Gastroesophageal sphincter (tissue), 4 donors: ENCODE measurements around the gene SLC2A4. TPM values are rescaled to one million over a fixed set of nuclear protein-coding genes. Genes with fewer than 3 reads are reported as not detected.

ENCODE experiments used
- ATAC-seq: fragments of 150-250 bp; one replicate; pipeline ENCODE4 v1.9.1; 2016; ENCODE audit warnings: mild to moderate bottlenecking, moderate library complexity
- H3K27ac ChIP-seq, 4 donors: fragments of 200-600 bp; sonication (generic) in 3 of 4; 1 replicate in 3 of 4; 2 replicates in 1 of 4; pipeline ENCODE4 v1.5.1; 2016 to 2019
- H3K27me3 ChIP-seq: fragments of 200-600 bp; sonication (generic); one replicate; pipeline ENCODE4 v1.5.1; 2019
- H3K36me3 ChIP-seq, 2 donors: fragments of 200-600 bp; sonication (generic); one replicate each; pipeline ENCODE4 v1.5.1; 2019; ENCODE audit warnings: control low read depth in 1 of 2
- H3K4me1 ChIP-seq, 3 donors: fragments of 200-600 bp; sonication (generic); 1 replicate in 2 of 3; 2 replicates in 1 of 3; pipeline ENCODE4 v1.5.1; 2016 to 2019; ENCODE audit warnings: control low read depth in 2 of 3
- H3K4me3 ChIP-seq, 2 donors: fragments of 200-600 bp; sonication (generic); one replicate each; pipeline ENCODE4 v1.5.1; 2019; ENCODE audit warnings: mild to moderate bottlenecking in 1 of 2, moderate library complexity in 1 of 2
- H3K9me3 ChIP-seq, 3 donors: fragments of 200-600 bp; sonication (generic); one replicate each; pipeline ENCODE4 v1.5.1; 2017 to 2019; ENCODE audit warnings: control low read depth in 2 of 3
- EP300 ChIP-seq: sonication (generic); formaldehyde crosslinking; IDR thresholded peaks from one replicate; pipeline ENCODE4 v1.6.1; 2017; ENCODE audit warnings: antibody characterized with exemption, mild to moderate bottlenecking
- POLR2A ChIP-seq, 2 donors: fragments of 450-650 bp; IDR thresholded peaks; one replicate each; pipeline ENCODE4 v1.6.1; 2017; ENCODE audit warnings: antibody characterized with exemption in 2 of 2, mild to moderate bottlenecking in 2 of 2, moderate library complexity in 1 of 2
- POLR2AphosphoS5 ChIP-seq: sonication (generic); formaldehyde crosslinking; IDR thresholded peaks from one replicate; pipeline ENCODE4 v1.6.1; 2017; ENCODE audit warnings: antibody characterized with exemption
- WGBS, 2 donors: methylation state at CpG; one replicate each; pipeline ENCODE4 v1.1.5; 2018; ENCODE audit warnings: low coverage in 1 of 2; 5-methylcytosine and 5-hydroxymethylcytosine counted together
- total RNA-seq, 4 donors: library from RNA; depleted of rRNA; stranded (reverse); fragments of >200 nt; gene quantifications; one replicate each; pipeline ENCODE4 v1.1.0, GENCODE V29; 2016
- TF ChIP-seq, protein P1 (sequence below), 4 experiments: fragments of 200-600 bp in 2 of 4; fragments of 450-650 bp in 2 of 4; sonication (generic) in 1 of 4; IDR thresholded peaks; one replicate each; pipeline ENCODE4 v1.5.1; 2017 to 2019; ENCODE audit warnings: antibody characterized with exemption in 4 of 4, mild to moderate bottlenecking in 2 of 4, moderate library complexity in 2 of 4

Gene SLC2A4
- total RNA-seq, 4 donors from 2014 or later = 71.8 to 200 (median 149) TPM

DNA sequence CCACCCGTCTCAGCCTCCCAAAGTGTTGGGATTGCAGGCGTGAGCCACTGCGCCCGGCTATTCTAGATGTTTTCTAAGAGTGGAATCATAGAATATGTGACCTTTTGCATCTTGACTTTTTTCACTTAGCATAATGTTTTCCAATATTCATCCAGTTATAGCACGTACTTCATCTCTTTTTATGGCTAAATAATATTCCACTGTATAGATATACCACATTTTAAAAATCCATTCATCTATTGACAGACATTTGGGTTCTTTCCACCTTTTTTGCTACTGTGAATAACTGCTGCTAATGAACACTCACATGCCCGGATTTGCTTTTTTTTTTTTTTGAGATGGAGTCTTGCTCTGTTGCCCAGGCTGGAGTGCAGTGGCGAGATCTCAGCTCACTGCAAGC, 22.7 kb downstream of the SLC2A4 start:
- H3K36me3 ChIP-seq = peaks cover 0 to under 1% of the 10 kb centered on the region in 2 donors
- H3K27me3 ChIP-seq = no peaks in the 10 kb centered on the region
- no peak for TF ChIP-seq POLR2A (IDR thresholded peaks at IDR 0.05)
- TF ChIP-seq POLR2AphosphoS5 = no peak
- TF ChIP-seq, protein P1, sequence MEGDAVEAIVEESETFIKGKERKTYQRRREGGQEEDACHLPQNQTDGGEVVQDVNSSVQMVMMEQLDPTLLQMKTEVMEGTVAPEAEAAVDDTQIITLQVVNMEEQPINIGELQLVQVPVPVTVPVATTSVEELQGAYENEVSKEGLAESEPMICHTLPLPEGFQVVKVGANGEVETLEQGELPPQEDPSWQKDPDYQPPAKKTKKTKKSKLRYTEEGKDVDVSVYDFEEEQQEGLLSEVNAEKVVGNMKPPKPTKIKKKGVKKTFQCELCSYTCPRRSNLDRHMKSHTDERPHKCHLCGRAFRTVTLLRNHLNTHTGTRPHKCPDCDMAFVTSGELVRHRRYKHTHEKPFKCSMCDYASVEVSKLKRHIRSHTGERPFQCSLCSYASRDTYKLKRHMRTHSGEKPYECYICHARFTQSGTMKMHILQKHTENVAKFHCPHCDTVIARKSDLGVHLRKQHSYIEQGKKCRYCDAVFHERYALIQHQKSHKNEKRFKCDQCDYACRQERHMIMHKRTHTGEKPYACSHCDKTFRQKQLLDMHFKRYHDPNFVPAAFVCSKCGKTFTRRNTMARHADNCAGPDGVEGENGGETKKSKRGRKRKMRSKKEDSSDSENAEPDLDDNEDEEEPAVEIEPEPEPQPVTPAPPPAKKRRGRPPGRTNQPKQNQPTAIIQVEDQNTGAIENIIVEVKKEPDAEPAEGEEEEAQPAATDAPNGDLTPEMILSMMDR (IDR thresholded peaks at IDR 0.05) = no peak
- no peak for TF ChIP-seq EP300
- ATAC-seq = no peak
- no peak overlapping the region for H3K4me3 ChIP-seq
- no peak overlapping the region for H3K27ac ChIP-seq
- H3K4me1 ChIP-seq = peaks cover 2 to 15% (median 4%) of the 10 kb centered on the region in 3 donors
- no peaks in the 10 kb centered on the region for H3K9me3 ChIP-seq
- 90 to 91% methylated on average over 3 to 7 of the region's 7 CpGs for WGBS, 2 donors

- H3K4me3 ChIP-seq = peak within 1 kb of the TSS; percentile 68 to 99
- peak; percentile 93 for ATAC-seq
Measured at GRCh38 chr17:7306911-7307685, 25.6 kb downstream of the SLC2A4 start, which contains the start of gene EIF5A. EIF5A (plus strand) TSS chr17:7307628; CDS start chr17:7309636, 2,008 bp downstream.

DNA sequence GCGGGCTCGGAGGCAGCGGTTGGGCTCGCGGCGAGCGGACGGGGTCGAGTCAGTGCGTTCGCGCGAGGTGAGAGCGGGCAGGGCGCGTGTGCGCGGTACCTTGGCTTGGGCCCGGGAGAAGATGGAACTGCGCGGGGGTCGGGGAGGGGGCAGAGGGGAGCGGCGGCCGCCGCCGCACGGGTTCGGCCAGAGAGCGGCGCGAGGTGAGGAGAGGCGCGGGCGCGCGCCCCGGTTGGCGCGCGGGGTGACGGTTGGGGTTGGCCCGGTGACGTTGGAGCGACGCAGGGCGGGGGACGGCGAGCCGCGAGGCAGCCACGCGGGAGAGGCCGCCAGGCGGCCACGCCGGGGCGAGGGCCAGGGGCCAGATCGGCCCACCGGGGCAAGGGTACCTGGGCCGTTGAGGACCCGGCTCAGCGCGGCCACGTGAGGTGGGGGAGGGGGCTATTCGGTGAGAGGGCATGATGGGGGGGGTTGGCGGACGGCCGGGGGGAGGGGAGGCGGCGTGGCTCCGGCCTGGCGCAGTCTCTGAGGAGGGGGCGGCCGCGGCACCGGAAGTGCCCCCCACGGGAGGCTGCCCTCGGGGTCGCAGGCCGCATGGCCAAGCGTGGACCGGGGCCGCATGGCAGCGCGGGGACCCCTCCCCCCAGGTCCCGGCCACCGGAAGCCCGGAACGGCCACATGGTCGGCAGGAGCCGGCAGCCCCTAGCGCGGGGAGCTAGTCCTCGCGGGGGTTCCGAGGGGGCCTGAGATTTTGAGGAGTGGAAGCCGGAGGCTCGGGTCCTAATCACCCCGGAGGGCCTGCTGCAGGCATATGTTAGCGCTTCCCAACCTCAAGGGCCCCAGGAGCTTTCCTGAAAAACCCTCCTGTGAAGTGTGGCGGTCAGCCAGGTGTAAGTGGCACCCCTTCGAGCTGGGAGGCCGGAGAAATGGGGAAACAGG, 26.4 kb downstream of the SLC2A4 start:
- TF ChIP-seq EP300 (no peak), POLR2A (IDR thresholded peaks at IDR 0.05) (peak in 1 of 2 donors; percentile 95)
- TF ChIP-seq, protein P1 (IDR thresholded peaks at IDR 0.05) = peak in 3 of 4 experiments; percentile 13 to 44 (median 33)
- Histone ChIP-seq H3K27me3 (no peaks in the 10 kb centered on the region), H3K36me3 (peaks cover 3 to 38% of the 10 kb centered on the region in 2 donors), H3K9me3 (no peaks in the 10 kb centered on the region), H3K4me3 (peak overlapping the region; percentile 68 to 99), H3K27ac (peak overlapping the region; percentile 91 to 100 (median 100)), H3K4me1 (peaks cover 5 to 51% (median 16%) of the 10 kb centered on the region in 3 donors)
- ATAC-seq = peak; percentile 17
- 0% methylated on average over 3 of the region's 104 CpGs; no CpG with 5 or more reads in 1 of the 2 donors for WGBS, 2 donors

More at GRCh38 chr17:7306911-7307685, 25.6 kb downstream of the SLC2A4 start, which contains the start of gene EIF5A:
- peak within 1 kb of the TSS; percentile 91 to 100 (median 100) for H3K27ac ChIP-seq
- peaks cover 3 to 29% of the 10 kb centered on the region in 2 donors for H3K36me3 ChIP-seq
- no peaks in the 10 kb centered on the region for H3K9me3 ChIP-seq
- TF ChIP-seq POLR2AphosphoS5 (peak; percentile 94), POLR2A (IDR thresholded peaks at IDR 0.05) (peak; percentile 74 to 93), EP300 (no peak)
- TF ChIP-seq, protein P1 (IDR thresholded peaks at IDR 0.05) = no peak
- no peaks in the 10 kb centered on the region for H3K27me3 ChIP-seq
- H3K4me1 ChIP-seq = peaks cover 5 to 42% (median 15%) of the 10 kb centered on the region in 3 donors
- 0% methylated on average over 10 to 37 of the region's 64 CpGs for WGBS, 2 donors

- peak overlapping the region; percentile 68 to 99 for H3K4me3 ChIP-seq
- H3K27ac ChIP-seq = peak overlapping the region; percentile 91 to 100 (median 100)
- no peaks in the 10 kb centered on the region for H3K27me3 ChIP-seq
- WGBS, 2 donors = 0 to 3% methylated on average over 6 to 7 of the region's 14 CpGs
- peak; percentile 35 for ATAC-seq
- H3K36me3 ChIP-seq = peaks cover 3 to 47% of the 10 kb centered on the region in 2 donors
- TF ChIP-seq, protein P1 (IDR thresholded peaks at IDR 0.05) = no peak
- TF ChIP-seq POLR2AphosphoS5 = peak; percentile 36
- no peaks in the 10 kb centered on the region for H3K9me3 ChIP-seq
- H3K4me1 ChIP-seq = peaks cover 5 to 60% (median 25%) of the 10 kb centered on the region in 3 donors
Measured at GRCh38 chr17:7308625-7309433, 27.3 kb downstream of the SLC2A4 start.
